Muscle layer of colon (tissue), 2 donors: ENCODE data around the gene MAP2K6.

ENCODE experiments used
- H3K27ac ChIP-seq: one replicate; pipeline ENCODE4 v1.7.0; 2013; ENCODE audit warnings: low read depth, mild to moderate bottlenecking, low read length, moderate library complexity
- H3K27me3 ChIP-seq, 2 donors: one replicate each; pipeline ENCODE4 v1.7.0; 2013; ENCODE audit warnings: low read length in 2 of 2, mild to moderate bottlenecking in 2 of 2; ENCODE audit not compliant: insufficient read depth in 2 of 2, control insufficient read depth in 1 of 2
- H3K36me3 ChIP-seq: one replicate; pipeline ENCODE4 v1.7.0; 2013; ENCODE audit warnings: mild to moderate bottlenecking, low read length; ENCODE audit not compliant: insufficient read depth
- H3K4me1 ChIP-seq: one replicate; pipeline ENCODE4 v1.7.0; 2013; ENCODE audit warnings: mild to moderate bottlenecking, low read length; ENCODE audit not compliant: insufficient read depth
- H3K4me3 ChIP-seq, 2 donors: one replicate each; pipeline ENCODE4 v1.7.0; 2013; ENCODE audit warnings: low read length in 2 of 2, low read depth in 1 of 2, mild to moderate bottlenecking in 1 of 2, moderate library complexity in 1 of 2
- H3K9ac ChIP-seq: one replicate; pipeline ENCODE4 v1.7.0; 2013; ENCODE audit warnings: low read length
- H3K9me3 ChIP-seq: one replicate; pipeline ENCODE4 v1.7.0; 2013; ENCODE audit warnings: mild to moderate bottlenecking, low read length
- donor health status: abdominal sarcoma.
- donor health status: Adenocarcinoma of cecum.

Gene MAP2K6

DNA sequence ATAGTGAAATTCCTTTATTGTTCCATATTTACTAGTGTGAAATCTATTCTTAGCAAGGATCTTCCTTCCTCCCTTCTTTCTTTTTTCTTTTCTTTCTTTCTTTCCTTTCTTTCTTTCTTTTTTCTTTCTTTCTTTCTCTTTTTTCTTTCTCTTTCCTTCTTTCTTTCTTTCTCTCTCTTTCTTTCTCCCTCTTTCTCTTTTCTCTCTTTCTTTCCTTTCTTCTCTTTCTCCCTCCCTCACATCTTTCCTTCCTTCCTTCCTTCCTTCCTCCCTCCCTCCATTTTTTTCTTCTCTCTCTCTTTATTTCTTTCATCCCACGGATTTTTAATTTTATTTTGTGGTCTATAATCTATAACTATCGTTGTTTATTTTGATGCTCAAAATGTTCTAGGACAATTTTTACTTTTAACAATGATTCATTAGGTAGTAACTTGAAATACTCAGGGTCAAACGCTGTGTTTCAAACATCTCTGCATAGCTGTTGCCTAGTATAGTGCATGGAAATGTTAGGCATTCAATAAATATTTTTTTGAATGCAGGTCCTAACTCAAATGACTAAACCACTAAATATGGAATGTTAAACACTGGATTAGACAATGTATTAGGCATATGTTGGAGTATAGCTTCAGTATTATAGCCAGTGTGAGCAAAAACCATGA, 178.3 kb downstream of the MAP2K6 start:
- Histone ChIP-seq H3K27me3 (no peaks in the 10 kb centered on the region), H3K27ac (no peak overlapping the region), H3K9me3 (no peaks in the 10 kb centered on the region), H3K9ac (no peak overlapping the region), H3K4me1 (no peaks in the 10 kb centered on the region), H3K4me3 (no peak overlapping the region), H3K36me3 (no peaks in the 10 kb centered on the region)

DNA sequence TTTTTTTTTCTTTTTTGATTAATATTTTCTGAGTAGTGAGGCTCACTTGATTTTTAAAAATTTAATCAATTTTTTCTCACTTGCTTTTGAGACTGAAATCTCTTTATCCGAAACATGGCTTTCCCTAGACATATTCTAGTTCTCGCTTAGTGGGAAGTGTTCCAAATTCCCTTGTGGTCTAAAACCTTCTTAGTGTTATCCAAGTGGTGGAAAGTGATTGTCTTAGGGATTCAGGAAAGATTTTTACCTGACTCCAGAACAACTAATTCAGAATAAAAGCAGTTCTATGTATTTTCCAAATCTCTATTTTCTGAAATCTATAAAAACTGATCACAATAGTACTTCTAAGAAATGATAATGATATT, 178.8 kb downstream of the MAP2K6 start:
- no peaks in the 10 kb centered on the region for H3K4me1 ChIP-seq
- no peak overlapping the region for H3K4me3 ChIP-seq
- no peaks in the 10 kb centered on the region for H3K27me3 ChIP-seq
- no peaks in the 10 kb centered on the region for H3K36me3 ChIP-seq
- no peak overlapping the region for H3K9ac ChIP-seq
- H3K27ac ChIP-seq, result no peak overlapping the region
- H3K9me3 ChIP-seq, result no peaks in the 10 kb centered on the region

- Histone ChIP-seq H3K27ac (no peak overlapping the region), H3K36me3 (no peaks in the 10 kb centered on the region), H3K9me3 (no peaks in the 10 kb centered on the region), H3K4me3 (no peak overlapping the region), H3K27me3 (no peaks in the 10 kb centered on the region), H3K9ac (no peak overlapping the region), H3K4me1 (no peaks in the 10 kb centered on the region)
Measured at GRCh38 chr17:69593716-69594115, 179.2 kb downstream of the MAP2K6 start.

DNA sequence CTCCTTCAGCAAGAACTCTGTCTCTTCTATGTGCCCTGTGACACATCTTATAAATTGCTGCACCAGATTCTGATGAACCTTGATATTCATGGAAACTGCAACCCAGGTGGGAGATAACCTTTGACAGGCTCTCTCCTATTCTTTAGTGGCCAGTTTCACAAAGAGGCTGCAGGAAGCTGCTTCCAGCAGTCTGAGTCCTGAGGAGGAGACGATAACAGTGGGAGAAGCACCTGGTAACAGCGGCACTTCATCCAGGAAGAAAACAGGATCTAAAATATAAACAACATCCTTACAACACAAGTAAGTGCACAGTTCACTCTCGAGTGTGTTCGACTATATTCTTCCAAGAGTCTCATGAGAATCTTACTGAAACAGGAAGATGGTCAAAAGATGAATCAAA, 180.1 kb downstream of the MAP2K6 start:
- Histone ChIP-seq H3K4me1 (no peaks in the 10 kb centered on the region), H3K9ac (no peak overlapping the region), H3K27me3 (no peaks in the 10 kb centered on the region), H3K27ac (no peak overlapping the region), H3K4me3 (no peak overlapping the region), H3K36me3 (no peaks in the 10 kb centered on the region), H3K9me3 (no peaks in the 10 kb centered on the region)

DNA sequence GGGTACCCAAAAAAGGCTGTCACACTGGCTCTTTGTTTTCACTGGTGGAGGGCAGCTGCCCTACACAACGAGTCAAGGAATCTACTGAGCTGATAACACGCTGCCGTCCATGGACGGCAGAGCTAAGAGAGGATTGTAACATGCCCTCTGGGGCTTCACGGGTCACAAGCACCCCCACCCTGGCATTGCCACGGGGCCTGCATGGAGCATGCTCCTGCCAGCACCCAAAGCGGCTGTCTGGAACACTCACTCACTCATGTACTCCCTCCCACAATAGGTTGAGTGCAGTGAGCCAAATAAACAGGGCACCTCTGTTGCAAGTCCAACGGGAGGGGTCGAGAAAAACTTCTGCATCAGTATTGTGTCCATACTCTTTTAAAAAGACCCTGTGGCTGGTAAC, 181.6 kb downstream of the MAP2K6 start:
- no peaks in the 10 kb centered on the region for H3K36me3 ChIP-seq
- no peaks in the 10 kb centered on the region for H3K4me1 ChIP-seq
- H3K27ac ChIP-seq, result no peak overlapping the region
- H3K4me3 ChIP-seq, result no peak overlapping the region
- no peaks in the 10 kb centered on the region for H3K27me3 ChIP-seq
- no peaks in the 10 kb centered on the region for H3K9me3 ChIP-seq
- H3K9ac ChIP-seq, result no peak overlapping the region

- Histone ChIP-seq H3K36me3 (no peaks in the 10 kb centered on the region), H3K4me1 (no peaks in the 10 kb centered on the region), H3K9me3 (no peaks in the 10 kb centered on the region), H3K27ac (no peak overlapping the region), H3K4me3 (no peak overlapping the region), H3K27me3 (no peaks in the 10 kb centered on the region), H3K9ac (no peak overlapping the region)
Measured at GRCh38 chr17:69597898-69598692, 183.6 kb downstream of the MAP2K6 start.

DNA sequence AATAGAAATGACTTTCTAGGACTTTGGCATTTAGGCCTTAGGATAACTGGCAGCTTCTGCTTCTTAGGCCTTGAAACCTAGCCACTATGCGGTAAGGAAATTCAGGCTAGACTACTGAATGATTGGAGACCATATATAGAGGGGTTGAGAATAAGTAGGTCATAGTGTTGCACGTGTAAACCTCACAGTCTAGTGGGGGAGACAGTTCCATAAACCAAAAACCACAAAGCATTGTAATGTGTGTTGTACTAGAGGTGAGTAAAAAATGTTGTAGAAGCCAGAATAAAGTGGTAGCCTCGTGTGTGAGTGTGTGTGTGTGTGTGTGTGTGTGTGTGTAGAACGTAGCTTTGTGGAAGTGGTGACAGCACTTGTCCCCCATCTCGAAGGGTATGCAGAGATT, 188.5 kb downstream of the MAP2K6 start:
- Histone ChIP-seq H3K27ac (no peak overlapping the region), H3K36me3 (no peaks in the 10 kb centered on the region), H3K4me1 (peaks cover 11% of the 10 kb centered on the region), H3K4me3 (no peak overlapping the region), H3K9me3 (no peaks in the 10 kb centered on the region), H3K27me3 (no peaks in the 10 kb centered on the region), H3K9ac (no peak overlapping the region)
